AG08396 (cell line): ENCODE data around the gene TPST2.
"Not testable (repeated sequence)": the region's sequence is repeated elsewhere in the genome, so short reads cannot be mapped to it uniquely, and the experiment has no call there.

Experiments used
- DNase-seq: peaks from one replicate; pipeline ENCODE4 v3.0.0; 2012; ENCODE audit warnings: low spot score, mixed read lengths

TPST2 gene

DNA sequence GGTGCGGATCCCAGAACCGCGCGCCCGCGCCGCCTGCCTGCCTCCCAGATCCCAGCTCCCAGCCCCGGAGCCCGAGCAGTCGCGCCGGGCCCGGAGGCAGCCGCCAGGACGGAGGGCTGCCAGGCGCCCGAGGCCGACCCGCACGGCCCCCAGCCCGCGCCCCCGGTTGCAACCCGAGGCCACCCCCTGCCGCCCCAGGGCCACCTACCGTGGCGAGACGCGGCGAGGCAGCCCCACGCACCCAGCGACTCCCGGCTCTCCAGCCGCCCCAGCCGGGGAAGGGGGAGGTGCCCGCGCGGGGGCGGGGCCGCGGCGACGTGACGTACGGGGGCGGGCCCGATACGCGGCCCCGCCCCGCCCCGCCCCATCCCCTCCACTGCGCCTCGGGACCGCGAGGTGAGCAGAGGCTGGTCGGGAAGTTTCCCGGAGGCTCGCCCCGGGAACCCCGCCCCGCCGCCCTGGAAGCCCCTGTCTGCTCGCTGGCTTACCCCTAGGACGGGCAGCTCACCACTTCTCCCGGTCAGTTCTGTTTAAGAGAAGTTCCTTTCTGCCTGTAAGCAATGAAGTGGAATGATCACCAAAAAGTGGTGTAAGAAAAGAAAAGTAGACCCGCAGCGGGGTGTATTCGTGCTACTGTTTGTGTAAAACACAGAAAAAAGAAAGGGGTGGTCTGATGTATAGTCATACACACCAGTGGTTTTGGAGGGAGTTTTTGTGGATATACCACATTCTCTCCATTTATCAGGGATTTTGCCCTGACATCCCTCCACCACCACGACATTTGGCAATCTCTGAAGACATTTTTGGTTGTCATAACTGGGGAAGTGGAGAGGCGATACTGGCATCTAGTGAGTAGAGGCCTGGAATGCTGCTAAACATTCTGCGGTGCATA is at the start of gene TPST2:
Gene TPST2, minus strand, starts transcription at position 288 of the 892 bp plus-strand sequence. CDS start 48,502 bp downstream, outside the sequence.
- DNase-seq = peak; percentile 95

DNA sequence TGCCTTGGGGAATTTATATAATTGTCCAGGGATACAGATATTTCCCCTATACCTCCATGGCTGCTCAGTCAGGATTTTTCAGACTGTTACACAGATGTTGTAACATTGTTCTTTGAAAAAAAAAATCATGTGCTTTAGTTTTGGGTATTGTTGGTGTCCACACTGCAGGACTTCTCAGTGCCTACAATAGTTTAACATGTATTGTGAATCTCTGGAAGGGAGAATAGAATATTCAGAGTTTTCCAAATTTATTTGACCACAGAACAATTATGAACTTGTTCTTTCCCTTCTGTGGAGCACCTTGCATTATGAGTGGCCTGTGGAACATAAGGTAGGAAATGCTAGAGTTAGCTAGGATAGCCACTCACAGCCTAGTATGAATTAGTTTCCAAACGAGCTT is 46.4 kb upstream of the TPST2 start:
- DNase-seq = no peak

GRCh38 chr22:26635117-26635516 is 45.2 kb upstream of the TPST2 start:
- DNase-seq = no peak

- DNase-seq = no peak
Observed at GRCh38 chr22:26634189-26634588, 44.3 kb upstream of the TPST2 start.

DNA sequence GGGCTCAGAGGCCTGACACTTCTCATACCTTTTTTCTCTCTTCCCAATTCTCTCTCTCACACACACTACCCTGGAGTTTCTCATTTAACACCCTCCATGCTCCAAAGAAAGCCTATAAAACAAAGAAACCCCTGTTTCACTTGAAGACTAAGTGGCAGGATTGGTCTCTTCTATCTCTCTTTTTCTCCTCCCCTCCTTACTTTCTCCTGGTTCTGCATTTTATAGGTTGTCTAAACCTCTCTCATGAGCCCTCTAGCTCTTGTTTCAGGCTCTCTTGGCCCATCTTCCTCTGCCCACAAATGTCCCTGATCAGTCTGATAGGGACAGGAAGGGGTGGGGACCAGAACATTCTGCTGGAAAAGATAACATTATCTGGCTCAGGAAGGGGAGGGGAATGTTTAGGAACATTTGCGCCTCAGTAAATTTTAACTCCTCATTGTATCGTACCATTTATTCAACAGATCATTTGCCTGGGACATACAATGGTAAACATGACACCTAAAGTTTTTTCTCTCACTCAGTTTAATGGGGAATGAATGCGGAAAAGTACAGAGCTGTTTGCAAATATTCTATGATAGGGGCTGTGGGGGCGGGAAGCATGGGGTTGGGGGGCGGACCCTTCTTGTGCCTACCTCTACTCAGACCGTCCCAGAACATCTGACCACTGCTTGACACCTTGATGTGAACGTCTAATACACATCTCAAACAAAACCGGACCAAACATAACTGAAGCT is 42.7 kb upstream of the TPST2 start:
- DNase-seq = no peak

- DNase-seq = no peak
Observed at GRCh38 chr22:26631282-26631681, 41.4 kb upstream of the TPST2 start.

- DNase-seq = no peak
Observed at GRCh38 chr22:26629988-26630761, 40.2 kb upstream of the TPST2 start.

GRCh38 chr22:26624803-26625202 is 34.9 kb upstream of the TPST2 start:
- DNase-seq = no peak

DNA sequence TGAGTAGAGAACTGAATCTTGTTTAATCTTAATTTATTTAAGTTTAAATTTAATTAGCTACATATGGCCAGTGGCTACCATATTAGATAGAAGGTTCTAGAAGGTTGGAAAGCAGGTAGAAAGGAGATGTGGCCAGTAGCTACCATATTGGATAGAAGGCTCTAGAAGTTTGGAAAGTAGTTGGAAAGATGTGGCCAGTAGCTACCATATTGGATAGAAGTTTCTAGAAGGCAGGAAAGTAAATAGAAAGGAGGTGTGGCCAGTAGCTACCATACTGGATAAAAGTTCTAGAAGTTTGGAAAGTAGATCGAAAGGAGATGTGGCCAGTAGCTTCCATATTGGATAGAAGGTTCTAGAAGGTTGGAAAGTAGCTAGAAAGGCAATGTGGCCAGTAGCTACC is 34.1 kb upstream of the TPST2 start:
- no peak for DNase-seq

DNA sequence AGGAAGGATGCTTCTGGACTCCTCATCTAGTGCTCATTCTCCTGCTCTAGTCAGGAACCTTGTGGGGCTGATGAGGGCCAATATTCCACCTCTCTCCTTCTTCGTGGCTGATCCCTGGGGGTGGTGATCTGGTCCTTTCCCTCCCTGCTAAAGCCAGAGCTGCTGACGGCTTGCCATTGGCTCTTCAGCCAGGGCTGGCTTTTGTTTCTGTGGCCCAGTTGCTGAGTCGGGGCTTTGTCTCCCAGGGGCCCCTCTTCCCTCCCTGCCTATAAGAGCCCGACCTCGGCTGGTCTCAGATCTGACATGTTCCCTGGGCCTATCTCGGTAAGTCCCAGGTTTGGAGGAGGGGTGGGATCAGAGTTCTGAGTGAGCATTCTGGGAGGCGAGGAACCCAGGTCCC is 31.7 kb upstream of the TPST2 start, which contains the start of gene CRYBA4:
Gene CRYBA4, plus strand, starts transcription at position 301 of the 400 bp plus-strand sequence. CDS start 634 bp downstream, outside the sequence.
- DNase-seq = no peak

- no peak for DNase-seq
Observed at GRCh38 chr22:26620197-26620596, 30.3 kb upstream of the TPST2 start.

DNA sequence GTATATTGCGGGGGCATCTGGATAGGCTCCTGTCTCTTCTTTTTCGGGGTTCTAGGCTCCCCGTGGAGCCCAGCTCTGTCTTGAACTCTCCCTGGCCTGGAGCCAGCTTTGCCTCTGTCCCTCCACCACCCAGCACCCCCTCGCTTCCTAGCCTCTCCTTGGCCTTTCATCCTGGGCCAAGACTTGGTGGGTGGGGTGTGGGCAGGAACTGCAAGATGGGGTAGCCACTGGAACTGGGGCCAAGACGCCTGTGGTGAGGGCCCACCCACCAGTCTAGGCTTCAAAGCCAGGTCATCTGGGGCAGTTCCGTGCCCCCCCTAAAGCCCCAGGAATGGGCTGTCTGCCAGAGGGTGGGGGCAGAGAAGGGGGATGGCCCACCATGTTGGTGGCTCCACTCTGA is 29.6 kb upstream of the TPST2 start:
- no peak for DNase-seq

GRCh38 chr22:26618455-26618854 is 28.5 kb upstream of the TPST2 start:
- no peak for DNase-seq

- DNase-seq = no peak
Observed at GRCh38 chr22:26617271-26618199, 27.6 kb upstream of the TPST2 start, which contains the start of gene CRYBB1. TSS of gene CRYBB1 (minus strand) at chr22:26618027. CDS start at chr22:26616319, 1,708 bp downstream.

DNA sequence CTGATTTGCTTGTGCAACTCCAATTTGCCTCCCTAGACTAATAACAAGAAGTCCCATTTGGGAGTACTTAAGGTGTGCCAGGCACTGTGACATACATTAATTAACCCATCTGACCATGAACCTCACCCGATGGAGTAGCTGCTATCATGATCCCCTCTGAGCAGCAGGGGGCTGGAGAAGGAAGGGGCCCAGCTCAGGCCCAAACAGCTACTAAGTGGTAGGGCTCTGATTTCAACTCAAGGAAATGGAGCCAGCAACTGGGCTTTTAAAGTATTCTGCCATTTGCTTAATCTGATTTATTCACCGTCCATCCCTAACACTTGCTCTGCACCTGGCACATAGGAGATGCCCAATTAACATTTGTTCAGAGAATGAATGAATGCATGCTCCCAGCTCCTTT is 26.7 kb upstream of the TPST2 start:
- DNase-seq = no peak

DNA sequence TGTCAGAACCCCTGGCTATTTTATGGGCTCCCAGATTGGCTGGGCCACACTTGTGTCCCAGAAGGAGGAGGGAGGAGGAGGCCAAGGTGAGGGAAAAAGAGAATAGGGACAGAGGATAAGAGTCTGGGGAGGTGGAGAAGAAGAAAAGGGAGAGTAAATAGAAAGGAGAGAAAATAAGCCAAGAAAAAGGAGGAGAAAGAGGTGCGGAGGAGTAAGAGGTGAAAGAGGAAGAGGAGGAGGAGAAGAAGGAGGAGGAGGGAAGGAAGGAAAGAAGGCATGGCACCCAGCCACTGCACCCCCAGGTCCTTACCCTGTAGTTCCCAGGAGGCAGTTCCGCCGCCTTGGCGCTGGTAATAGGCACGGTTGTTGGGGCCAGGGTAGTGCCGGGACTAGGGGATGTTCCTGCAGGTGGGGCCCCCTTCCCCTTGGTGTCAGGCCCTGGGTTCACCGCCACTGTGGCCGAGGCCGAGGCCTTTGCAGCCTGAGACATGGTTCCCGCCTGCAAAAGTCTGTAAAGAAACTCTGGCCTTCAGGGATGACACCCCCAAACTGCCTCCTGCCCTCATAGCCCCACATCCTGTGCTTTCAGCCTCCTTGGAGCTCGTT is 26.0 kb upstream of the TPST2 start:
- no peak for DNase-seq

- no peak for DNase-seq
Observed at GRCh38 chr22:26615149-26615548, 25.2 kb upstream of the TPST2 start.

- no peak for DNase-seq
Observed at GRCh38 chr22:26614322-26614721, 24.4 kb upstream of the TPST2 start.

DNA sequence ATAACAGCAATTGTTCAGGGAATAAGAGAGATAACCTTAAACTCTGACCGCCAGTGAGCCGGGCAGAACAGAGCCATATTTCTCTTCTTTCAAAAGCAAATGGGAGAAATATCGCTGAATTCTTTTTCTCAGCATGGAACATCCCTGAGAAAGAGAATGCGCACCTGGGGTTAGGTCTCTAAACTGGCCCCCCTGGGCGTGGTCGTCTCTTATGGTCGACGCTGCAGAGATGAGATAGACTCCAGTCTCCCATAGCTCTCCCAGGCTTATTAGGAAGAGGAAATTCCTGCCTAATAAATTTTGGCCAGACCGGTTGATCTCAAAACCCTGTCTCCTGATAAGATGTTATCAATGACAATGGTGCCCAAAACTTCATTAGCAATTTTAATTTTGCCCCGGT is 23.8 kb upstream of the TPST2 start:
- DNase-seq = not testable (repeated sequence)

DNA sequence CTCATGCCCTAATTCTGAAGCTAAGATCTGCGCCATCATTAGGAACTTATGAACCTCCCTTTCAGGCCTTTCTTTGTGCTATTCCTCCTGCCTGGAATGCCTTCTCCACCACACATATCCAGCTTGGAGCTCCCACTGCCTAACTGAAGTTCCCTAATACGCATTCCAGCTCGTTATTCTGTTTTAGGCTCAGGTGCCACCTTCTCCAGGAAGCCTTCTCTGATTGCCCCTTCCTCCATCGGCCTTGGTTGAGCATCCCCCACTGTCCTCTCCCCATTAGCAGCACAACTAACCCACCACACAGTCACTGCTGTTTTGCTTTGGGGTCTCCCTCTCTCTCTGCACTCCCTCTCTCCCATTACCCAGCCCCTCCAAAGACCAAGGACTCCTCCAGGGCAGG is 22.7 kb upstream of the TPST2 start:
- no peak for DNase-seq

GRCh38 chr22:26610996-26611395 is 21.1 kb upstream of the TPST2 start:
- no peak for DNase-seq
